D341Med (cell line): ENCODE data around the gene SBF2.
"Not testable (repeated sequence)": the region's sequence is repeated elsewhere in the genome, so short reads cannot be mapped to it uniquely, and the experiment has no call there.

Experiments
- DNase-seq: peaks from one replicate; pipeline ENCODE4 v3.0.0; 2012; ENCODE audit warnings: low spot score

SBF2 gene

DNA sequence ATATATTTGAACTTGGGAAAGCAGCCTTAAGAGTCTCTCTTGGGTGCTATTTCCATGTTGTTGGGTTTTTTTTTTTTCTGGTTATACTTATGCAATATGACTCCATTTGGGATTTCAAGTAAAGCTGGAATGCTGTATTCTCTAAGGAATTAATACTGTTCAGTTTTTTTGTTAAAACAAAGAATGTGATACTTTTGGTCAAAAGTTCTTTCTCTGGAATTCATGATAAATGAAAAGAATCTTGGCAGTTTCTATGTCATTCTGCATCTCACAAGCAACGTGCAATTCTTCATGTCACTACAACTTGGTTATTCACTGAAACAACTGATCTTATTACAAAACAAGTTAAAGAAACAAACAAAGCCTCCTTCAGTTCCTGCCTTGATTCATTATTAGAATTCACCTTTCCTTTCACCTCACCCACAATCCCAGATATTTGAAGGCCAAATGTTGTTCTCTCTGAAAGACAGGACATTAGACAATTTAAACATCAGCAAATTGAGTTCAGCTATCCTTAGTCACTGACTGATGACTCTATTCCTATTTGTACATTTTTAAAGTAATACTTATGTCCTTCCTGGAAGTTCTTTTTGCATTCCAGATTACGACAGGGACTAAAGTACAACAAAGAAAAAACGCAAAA, 176.2 kb downstream of the SBF2 start:
- DNase-seq, result no peak

DNA sequence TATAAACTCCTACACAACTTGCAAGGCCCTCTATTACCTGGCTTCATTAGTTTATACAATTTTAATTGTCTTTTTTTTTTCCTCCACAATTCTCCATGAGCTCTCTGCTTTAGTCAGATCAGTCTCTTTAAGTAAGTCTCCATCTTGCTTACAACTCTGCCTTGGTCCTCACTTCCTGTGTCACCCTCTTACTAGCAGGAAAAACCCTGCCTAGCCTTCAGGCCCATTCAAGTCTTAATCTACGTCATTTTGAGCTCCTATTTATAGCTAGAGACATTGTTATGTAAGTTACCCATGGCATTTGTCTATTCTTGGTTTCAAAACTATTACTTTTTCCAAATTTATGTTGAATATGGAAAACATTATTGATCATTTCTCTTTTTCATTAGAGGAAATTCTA, 177.4 kb downstream of the SBF2 start:
- no peak for DNase-seq

DNA sequence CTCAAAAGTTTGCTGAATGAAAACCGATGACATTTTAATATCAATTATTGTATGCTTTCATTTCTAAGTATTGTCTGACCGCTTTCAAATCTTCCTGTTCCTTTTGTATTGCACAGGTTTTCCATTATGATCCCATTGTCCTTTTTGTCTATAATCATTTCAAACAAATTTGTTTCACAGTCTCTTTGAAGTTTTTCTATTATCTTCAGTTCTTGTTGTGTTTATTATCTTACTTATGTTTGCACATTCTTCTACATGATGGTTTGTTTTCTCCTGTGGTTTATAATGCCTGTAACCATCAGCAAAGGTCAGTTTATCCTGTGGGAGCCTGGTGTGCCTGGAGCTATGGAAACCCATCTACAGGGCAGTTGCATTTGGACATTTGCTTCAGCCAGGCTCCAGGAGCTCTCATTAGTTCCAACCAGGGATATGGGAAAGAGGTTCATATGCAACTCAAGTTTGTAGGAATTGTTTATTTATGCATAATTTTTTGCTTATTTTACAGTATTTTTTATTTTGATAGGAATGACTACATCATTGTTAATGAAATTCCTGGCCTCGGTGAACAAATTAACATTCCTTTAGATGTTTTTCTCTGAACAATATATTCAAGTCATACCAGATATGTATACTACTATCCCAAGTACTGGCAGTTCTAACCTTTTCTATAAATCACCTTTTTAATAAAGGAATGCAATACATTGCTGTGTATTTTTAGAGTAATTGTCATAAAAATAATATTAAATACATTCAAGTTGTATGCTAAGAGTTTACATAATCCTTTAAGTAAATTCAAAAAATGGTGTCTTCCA, 179.2 kb downstream of the SBF2 start:
- DNase-seq, result no peak

DNA sequence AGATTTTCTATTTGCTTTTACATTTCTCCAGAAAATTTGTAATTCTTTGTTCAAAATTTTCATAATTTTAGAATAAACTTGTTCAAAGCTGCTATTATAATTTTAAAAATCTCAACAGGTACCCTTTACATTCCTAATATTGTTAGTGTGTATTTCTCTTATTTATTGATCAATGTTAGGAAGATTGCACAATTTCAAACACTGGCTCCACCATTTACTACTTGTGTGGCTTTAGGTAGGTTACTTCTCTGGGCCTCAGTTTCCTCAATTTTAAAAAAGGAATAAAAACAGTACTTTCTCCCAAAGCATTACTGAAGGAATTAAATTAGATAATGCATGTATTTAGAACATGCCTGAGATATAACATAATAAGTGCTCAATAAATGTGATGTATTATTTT, 180.2 kb downstream of the SBF2 start:
- DNase-seq, result no peak

DNA sequence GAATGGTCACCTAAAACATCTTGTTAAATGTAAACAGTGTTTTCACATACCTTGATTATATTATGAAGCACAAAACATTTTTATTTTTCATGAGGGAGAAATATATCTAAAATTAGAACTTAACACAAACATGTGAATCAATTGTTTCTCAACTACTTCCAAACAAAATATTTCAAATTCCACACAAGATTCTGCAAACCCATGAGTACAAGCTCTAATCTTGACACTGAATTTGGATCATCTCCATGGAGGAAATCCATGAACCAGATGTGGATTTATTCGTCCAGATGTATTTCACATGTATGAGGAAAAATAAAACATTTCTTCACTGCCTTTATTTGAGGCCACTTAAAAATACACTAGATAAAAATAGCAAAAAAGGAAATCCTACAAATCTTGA, 184.2 kb downstream of the SBF2 start:
- DNase-seq, result no peak

DNA sequence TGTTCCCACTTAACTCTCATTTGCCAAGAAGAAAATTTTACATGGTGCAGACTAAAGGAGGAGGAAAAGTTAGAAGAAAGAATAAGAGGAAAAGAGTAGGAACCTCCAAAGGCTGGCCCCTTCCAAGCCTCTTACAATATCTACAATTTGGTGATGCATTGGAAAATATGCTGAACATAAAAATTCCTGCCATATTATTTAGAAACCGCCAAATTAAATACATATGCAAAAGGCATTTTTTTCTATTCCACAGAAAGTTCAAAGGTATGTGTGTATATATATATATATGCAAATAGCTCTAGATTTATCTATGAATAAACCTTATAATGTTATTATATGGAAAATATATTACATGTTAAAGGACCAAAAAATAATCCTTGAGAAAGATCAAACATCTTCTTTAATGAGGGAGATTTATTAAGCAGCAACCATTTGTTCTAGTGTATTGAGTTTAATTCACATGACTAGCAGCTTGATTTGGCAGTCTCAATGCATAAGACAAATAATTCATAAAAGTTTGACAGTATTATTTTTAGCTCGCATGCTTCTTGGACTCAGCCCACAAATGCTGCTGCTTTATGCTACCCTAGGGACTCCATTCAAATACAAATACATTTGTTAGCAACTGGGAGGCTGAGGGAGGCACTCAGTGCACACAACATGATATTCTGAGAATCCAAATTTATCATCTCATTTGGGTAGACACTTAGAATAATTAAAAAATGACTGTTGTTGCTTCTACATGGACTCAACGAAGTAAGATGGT, 184.9 kb downstream of the SBF2 start:
- DNase-seq, result no peak

DNA sequence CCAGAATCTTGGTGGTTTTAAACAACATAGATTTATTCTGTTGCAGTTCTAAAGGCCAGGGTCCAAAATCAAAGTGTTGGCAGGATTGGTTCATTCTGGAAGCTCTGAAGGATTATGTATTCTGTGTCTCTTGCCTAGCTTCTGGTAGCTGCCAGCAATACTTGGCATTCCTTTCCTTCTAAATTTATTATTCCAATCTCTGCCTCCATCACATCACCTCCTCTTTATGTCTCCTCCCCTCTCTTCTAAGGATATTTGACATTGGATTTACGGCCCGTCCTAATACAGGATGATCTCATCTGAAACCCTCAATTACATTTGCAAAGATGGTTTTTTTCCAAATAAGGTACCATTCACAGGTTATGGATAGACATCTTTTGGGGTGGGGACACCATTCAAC, 186.5 kb downstream of the SBF2 start:
- no peak for DNase-seq

DNA sequence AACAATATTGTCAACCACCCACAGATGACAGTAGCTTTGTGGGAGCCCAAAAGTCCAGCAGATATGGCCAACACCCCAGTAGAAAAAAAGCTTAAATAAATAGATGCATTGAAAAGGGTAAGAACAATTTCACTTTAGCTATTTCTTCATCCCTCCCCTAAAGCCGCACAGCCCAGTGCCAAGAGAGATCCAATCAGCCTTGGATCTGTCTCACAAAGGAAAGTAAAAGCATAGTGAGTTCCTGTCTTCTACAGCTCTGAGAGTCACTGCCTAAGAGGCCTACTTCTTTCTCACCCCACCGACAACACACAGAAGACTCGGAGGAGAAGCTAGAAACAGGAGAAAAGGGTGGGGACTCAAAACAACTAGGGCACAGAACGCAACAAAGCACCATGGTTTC, 196.4 kb downstream of the SBF2 start:
- no peak for DNase-seq

DNA sequence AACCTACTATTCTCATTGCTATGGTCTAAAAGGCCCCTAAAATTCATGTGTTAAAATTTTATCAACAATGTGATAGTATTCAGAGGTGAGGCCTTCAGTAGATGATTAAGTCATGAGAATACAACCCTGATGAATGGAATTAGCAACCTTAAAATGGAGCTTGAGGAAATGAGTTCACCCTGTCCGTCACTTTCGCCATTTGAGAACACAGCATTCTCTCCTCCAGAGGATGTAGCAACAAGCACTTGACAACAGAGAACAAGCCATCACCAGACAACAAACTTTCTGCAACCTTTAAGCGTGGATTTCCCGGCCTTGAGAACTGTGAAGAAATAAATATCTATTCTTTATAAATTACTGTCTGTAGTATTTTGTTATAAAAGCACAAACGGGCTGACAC, 197.0 kb downstream of the SBF2 start:
- no peak for DNase-seq

DNA sequence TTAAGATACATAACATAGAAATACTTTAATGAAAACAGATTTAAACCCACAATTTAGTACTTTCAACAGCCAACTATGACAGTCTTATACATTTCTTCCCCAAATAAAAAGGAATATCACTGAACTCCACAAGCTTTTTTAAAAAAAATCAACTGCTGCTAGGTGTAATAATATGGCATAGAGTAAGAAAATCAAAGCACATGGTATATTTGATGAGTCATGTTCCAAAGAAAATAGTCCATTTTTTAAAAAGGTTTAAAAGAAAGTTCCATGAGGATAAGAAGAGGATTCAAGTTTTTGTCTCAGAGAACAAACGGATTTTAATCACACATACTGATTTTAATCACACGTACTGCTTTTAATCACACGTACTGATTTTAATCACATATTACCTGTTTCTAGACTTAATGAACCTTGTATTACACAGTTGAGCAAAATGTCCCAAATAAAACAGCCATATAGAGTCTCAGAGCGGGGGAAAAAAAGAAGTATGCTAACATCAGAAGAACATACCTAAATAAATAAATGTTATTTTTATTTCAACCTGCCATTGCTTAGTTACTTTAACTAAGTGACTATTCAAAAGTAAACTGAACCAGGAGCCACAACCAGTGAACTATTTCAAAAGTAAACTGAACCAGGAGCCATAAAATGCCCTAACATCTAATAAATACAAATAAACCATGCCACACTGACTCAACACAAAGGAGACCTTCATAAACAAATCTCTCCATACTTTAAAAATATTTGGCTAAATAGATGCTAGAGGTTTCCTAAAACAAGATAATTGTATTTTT, 198.4 kb downstream of the SBF2 start:
- DNase-seq, result no peak

DNA sequence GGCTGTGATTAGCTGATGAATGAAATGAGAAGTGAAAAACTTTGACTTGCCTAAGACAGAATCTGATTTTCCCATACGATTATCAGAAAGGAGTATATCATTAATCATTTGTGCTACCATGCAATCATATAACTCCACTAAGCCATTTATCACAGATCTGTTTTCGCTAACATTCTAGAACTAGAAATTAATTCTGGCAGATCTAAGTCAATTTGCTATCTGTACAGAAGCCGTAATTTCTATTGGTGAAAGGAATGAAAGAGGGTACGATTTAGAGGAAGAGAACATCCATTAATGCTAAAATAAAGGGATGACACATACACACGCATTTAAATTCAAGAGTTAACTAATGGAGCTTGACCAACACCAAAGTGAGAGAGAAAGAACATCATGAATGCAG, 201.6 kb downstream of the SBF2 start:
- DNase-seq, result no peak

DNA sequence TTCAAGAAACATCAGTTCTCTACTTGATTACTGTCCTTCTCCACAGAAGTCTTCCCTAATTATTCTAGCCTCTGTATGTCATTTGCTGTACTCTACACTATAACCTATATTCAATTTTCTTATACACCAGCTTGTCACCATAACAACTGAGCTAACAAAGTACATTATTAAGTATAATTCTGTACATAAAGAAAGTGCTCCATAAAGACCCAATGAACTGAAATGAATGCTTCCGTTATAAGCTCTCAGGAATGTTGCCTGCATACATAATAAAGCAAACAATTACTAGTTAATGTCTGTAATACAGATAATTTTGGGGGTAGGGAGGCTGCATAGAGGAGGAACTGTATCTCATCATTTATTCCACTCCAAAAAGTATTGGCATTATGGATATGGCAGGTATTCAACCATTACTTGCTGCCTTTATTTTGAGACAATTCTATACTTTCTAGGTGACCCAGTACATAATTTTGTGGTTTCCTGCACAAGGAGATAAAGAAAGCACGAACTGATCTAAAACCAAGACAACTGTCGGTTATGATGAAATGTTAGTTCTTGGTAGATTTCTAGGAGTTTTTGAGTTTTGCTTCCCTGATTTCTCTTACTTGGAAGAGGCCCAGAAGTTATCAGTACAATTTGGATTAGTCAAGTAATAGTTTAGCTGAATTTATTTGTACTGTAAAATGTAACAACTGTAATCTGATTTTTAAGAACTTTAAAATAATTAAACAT, 202.5 kb downstream of the SBF2 start:
- no peak for DNase-seq

DNA sequence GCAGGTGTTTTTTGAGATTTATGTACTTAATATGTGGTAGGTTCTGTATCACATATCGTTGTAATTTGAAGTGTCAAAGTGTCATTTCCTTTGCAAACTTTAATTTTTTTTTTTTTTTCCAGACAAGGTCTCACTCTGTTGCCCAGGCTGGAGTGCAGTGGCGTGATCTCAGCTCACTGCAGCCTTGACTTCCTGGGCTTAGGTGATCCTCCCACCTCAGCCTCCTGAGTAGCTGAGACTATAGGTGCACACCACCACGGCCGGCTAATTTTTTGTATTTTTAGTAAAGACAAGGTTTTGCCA, 206.1 kb downstream of the SBF2 start:
- DNase-seq, result not testable (repeated sequence)

DNA sequence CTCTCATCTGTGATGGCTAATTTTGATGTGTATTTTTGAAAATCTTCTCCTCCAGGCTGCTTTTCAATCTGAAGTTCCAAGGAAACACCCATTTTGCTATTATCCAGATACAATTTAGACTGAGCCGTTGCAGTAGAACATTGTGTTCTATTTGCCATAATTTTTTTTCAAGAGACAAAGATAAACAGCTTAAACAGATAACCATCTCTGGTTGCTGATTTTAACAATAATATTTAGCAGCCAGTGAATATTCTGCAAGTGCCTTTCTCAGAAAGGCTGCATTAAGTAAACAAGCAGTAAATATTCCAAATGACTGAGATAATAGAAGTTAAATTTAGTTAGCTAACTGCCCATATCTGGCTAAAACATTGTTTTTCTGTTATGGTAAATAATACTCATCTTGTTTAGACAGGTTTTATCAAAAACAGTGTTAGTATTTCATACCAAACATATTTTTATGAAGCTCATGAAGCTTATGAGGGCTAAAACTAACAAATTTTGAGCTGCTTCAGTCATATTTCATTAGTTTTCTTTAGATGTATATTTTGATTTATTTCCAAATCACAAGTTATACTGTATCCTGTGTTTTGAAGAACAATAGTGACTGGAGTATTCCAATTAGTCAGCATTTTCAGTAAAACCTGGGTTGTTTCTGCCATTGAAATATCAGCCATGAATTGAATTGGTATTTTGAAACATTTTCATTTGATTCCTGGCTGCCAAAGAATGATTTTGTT, 206.7 kb downstream of the SBF2 start:
- no peak for DNase-seq

DNA sequence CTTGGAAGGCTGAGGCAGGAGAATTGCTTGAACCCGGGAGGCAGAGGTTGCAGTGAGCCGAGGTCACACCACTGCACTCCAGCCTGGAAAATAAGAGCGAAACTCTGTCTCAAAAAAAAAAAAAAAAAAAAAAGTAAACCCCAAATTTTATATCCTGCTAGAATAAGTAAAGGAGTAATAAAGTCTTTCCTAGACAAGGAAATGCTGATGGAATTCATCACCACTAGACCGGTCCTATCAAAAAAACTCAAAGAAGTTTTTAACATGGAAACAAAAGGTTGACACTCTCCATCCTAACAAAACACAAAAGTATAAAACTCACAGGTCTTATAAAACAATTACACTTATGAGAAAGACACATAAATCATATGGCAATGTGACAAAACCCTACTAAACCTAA, 213.9 kb downstream of the SBF2 start:
- DNase-seq, result no peak

DNA sequence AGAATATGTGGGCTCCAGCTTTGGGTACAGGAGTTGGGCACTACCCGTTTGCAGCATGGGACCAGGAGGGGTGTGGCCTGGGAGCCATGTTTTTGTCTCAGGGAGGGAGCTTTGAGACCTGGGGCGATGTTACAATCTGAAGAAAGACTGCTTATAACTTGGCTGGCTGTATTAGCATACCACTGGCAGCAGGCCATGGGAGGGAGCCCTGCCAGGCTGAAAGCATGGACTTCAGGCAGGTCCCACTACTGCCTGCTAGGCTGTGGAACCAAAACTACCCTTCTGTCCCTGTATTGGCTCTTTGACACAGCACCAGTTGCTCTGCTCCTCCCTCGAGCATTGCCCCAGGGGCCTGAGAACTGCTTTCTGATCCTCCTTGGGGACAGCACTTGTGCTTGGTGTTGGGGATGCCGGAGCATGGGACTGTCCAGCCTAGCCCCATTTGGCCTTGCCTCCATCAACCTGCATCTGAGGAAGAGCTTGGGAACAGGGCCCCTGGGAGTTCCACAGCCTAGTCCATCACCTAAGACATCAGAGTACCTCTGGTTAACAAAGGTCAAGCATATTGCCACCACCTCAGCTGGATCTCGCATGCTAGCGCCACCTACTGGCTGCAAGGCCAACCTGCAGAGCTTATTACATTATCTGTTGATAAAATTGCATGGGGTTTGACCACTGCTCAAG, 217.4 kb downstream of the SBF2 start:
- DNase-seq, result peak; percentile 40

DNA sequence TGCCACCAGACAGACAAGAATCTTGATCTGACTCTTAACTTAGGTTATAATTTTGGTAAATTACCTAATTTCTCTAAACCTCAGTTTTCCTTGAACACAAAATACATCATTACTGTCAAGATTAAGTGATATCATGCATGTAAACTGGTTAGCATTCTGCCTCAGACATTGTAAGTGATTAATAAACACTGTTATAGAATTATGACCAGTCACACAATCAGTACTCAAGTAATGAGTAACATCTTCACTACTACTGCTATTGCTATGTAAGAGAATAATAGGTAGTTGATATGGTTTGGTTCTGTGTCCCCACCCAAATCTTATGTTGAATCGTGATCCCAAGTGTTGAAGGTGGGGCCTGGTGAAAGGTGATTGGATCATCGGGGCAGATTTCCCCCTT, 218.9 kb downstream of the SBF2 start:
- DNase-seq, result no peak

DNA sequence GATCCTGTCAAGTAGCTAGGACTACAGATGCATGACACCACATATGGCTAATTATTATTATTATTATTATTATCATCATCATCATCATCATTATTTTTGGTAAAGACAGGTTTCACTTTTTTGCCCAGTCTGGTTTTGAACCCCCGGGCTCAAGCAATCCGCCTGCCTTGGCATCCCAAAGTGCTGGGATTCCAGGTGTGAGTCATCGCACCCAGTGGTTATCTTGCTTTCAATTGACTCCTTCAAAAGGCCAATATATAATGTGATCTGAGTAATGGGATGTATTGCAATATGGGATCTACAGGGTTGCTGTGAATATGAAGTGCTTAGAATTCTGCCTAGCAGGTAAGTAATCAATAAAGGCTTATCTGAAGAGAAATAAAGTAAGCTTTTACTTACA, 221.2 kb downstream of the SBF2 start:
- no peak for DNase-seq

DNA sequence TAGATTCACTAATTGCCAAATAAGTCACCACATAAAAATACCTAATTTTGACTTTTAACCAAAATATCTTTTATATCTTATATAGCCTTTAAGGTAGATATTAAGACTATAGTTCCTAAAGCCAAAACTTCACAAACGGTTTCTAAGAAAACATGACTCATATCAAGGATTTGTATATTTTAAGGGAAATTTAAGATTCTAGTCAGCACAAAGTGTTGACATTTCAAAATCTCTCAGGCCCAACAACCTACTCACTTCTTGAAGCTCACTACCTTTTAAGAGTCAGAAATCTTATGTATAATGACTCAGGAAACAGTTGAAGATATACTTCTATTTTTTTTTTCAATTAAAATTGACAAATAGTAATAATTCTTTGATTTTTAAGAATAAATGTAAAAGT, 221.9 kb downstream of the SBF2 start:
- DNase-seq, result no peak

DNA sequence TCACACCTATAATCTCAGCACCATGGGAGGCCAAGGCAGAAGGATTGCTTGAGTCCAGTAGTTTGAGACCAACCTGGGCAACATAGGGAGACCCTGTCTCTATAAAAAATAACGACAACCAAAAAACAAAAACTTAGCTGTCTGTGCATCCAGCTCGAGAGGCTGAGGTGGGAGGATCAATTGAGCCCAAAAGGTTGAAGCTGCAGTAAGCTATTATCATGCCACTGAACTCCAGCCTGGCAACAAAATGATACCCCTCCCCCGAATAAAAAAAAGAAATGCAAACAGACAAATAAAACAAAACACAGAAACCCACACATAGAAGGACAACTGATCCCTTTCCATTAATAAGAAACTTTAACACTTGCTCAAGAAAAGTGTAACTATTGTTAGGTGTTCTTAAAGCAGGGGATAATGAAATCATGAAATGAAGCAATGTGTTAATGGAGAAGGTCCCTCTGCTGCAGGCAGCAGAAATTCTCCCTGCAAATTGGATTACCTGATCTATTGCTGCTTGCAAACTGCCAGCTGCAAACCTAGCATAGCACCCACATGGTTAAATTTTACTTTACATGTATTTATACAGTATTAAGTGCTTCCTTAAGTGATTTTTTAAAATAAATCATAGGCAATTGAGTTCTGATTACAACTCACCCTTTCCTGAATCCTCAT, 226.3 kb downstream of the SBF2 start:
- DNase-seq, result no peak
